Body of pancreas (tissue), 4 donors: ENCODE measurements around the gene RAB34. TPM values are rescaled to one million over a fixed set of nuclear protein-coding genes. Genes with fewer than 3 reads are reported as not detected.

Experiments
- ATAC-seq: fragments of 150-250 bp; one replicate; pipeline ENCODE4 v1.9.1; 2016
- DNase-seq, 4 donors: peaks; one replicate each; pipeline ENCODE4 v3.0.0-alpha.2; 2019
- H3K27ac ChIP-seq, 4 donors: fragments of 200-600 bp; sonication (generic); 1 replicate in 3 of 4; 2 replicates in 1 of 4; pipeline versions ENCODE4 v1.5.1 to v1.6.1; 2016 to 2019; ENCODE audit warnings: mild to moderate bottlenecking in 1 of 4, mixed read lengths in 1 of 4, moderate library complexity in 1 of 4
- H3K27me3 ChIP-seq, 2 donors: fragments of 200-600 bp; sonication (generic); one replicate each; pipeline ENCODE4 v1.6.0; 2016; ENCODE audit warnings: mild to moderate bottlenecking in 1 of 2
- H3K36me3 ChIP-seq, 2 donors: fragments of 200-600 bp; sonication (generic); replicated peaks in 1 of 2; 2 replicates each; pipeline ENCODE4 v1.5.1; 2016; ENCODE audit warnings: low read depth in 2 of 2; ENCODE audit not compliant: insufficient read depth in 1 of 2
- H3K4me1 ChIP-seq: fragments of 200-600 bp; sonication (generic); one replicate; pipeline ENCODE4 v1.6.0; 2016
- H3K4me3 ChIP-seq, 2 donors: fragments of 200-600 bp; sonication (generic); 1 replicate in 1 of 2; 2 replicates in 1 of 2; pipeline ENCODE4 v1.5.1; 2016 to 2019
- H3K9me3 ChIP-seq, 3 donors: fragments of 200-600 bp; sonication (generic); 1 replicate in 2 of 3; 2 replicates in 1 of 3; pipeline ENCODE4 v1.5.1; 2016
- POLR2A ChIP-seq, 3 donors: fragments of 450-650 bp; IDR thresholded peaks; one replicate each; pipeline ENCODE4 v1.6.1; 2016; ENCODE audit warnings: antibody characterized with exemption in 3 of 3, mild to moderate bottlenecking in 2 of 3
- WGBS, 2 donors: methylation state at CpG; one replicate each; pipeline ENCODE4 v1.1.5; 2017; 5-methylcytosine and 5-hydroxymethylcytosine counted together
- intact Hi-C: fragments of 100-400 bp; cut with DNase I; formaldehyde crosslinking; loops from one replicate; pipeline ENCODE4 v1.15.1; 2023
- total RNA-seq, 2 donors: library from RNA; depleted of rRNA; stranded (reverse); fragments of >200 nt; gene quantifications; one replicate each; pipeline ENCODE4 v1.1.0, GENCODE V29; 2016
- TF ChIP-seq, protein P1 (sequence below), 7 experiments: fragments of 450-650 bp in 4 of 7; fragments of 200-600 bp in 3 of 7; sonication (generic) in 3 of 7; IDR thresholded peaks; one replicate each; pipeline ENCODE4 v1.5.1; 2016 to 2019; ENCODE audit warnings: antibody characterized with exemption in 7 of 7

Gene RAB34
- total RNA-seq, 2 donors from 2014 or later: 18.2 to 61.3 TPM

DNA sequence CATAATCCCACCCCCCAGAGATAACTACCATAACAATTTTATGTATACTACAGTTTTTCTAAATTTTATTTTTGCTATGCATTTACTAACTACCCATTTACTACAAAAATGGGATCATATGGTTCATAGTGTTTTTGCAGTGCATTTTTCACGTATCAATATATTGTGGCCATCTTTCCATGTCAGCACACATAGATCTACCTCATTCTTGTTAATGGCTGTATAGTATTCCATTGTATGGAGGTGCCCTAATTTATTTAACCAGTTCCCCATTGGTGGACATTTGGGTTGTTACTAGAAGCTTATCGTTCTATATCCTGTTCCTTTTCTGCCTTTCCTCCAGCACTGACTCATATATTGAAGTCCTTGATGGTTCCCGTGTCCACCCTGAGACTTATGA is 28.7 kb downstream of the RAB34 start:
- ATAC-seq (no peak), DNase-seq (no peak)
- Histone ChIP-seq H3K27ac (no peak overlapping the region), H3K36me3 (peaks cover 27 to 68% of the 10 kb centered on the region in 2 donors), H3K27me3 (no peaks in the 10 kb centered on the region), H3K9me3 (no peaks in the 10 kb centered on the region), H3K4me1 (no peaks in the 10 kb centered on the region), H3K4me3 (no peak overlapping the region)
- WGBS, 2 donors: 95 to 97% methylated on average over 3 of the region's 3 CpGs
- TF ChIP-seq, protein P1, sequence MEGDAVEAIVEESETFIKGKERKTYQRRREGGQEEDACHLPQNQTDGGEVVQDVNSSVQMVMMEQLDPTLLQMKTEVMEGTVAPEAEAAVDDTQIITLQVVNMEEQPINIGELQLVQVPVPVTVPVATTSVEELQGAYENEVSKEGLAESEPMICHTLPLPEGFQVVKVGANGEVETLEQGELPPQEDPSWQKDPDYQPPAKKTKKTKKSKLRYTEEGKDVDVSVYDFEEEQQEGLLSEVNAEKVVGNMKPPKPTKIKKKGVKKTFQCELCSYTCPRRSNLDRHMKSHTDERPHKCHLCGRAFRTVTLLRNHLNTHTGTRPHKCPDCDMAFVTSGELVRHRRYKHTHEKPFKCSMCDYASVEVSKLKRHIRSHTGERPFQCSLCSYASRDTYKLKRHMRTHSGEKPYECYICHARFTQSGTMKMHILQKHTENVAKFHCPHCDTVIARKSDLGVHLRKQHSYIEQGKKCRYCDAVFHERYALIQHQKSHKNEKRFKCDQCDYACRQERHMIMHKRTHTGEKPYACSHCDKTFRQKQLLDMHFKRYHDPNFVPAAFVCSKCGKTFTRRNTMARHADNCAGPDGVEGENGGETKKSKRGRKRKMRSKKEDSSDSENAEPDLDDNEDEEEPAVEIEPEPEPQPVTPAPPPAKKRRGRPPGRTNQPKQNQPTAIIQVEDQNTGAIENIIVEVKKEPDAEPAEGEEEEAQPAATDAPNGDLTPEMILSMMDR (IDR thresholded peaks at IDR 0.05): no peak
- no peak for TF ChIP-seq POLR2A (IDR thresholded peaks at IDR 0.05)
- intact Hi-C loops: no loop called here

DNA sequence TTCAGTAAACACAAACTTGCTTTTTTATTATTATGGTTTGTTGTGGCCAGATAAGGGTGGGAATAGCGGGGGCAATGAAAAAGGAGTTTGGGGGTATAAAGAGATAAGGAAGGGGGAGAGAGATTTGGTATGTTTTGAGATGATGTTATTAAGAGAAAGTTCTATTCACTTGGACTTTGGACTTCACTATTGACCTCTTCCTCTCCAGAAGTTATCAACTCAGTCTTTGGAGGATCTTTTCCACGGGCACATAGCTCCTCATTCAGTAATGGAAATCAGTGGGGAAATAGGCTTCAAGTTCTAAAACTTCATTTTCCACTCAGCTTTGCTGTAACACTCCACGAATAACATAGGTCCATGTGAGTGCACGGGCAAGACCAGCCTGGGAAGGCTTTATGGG is 29.2 kb downstream of the RAB34 start:
- no peaks in the 10 kb centered on the region for H3K4me1 ChIP-seq
- 90 to 95% methylated on average over 4 of the region's 4 CpGs for WGBS, 2 donors
- no peak for ATAC-seq

DNA sequence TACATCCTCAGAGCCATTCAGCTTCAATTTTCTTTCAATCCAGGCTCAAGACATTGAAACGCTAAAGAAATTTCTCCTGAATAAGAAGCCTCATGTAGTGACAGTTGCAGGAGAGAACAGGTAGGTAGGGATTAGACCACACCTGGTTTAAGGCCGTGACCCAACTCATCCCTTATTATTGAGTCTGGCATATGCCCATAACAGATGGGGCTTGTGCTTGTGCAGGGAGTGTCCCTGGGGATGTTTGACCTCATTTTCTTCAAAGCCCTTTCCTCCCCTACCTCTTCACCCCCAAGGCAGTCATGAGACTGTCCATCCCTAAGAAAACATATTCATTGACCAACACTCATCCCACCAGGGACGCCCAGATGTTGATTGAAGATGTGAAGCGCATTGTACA is 31.4 kb downstream of the RAB34 start:
- H3K27ac ChIP-seq: no peak overlapping the region
- no peaks in the 10 kb centered on the region for H3K4me1 ChIP-seq
- intact Hi-C loops: no loop called here

More for the DNA sequence above, 29.2 kb downstream of the RAB34 start:
- H3K9me3 ChIP-seq: no peaks in the 10 kb centered on the region
- H3K27me3 ChIP-seq: no peaks in the 10 kb centered on the region
- no peak overlapping the region for H3K27ac ChIP-seq
- DNase-seq: no peak
- H3K4me3 ChIP-seq: no peak overlapping the region
- TF ChIP-seq, protein P1 (IDR thresholded peaks at IDR 0.05): no peak
- no peak for TF ChIP-seq POLR2A (IDR thresholded peaks at IDR 0.05)
- H3K36me3 ChIP-seq: peaks cover 27 to 63% of the 10 kb centered on the region in 2 donors
- intact Hi-C loops: no loop called here

DNA sequence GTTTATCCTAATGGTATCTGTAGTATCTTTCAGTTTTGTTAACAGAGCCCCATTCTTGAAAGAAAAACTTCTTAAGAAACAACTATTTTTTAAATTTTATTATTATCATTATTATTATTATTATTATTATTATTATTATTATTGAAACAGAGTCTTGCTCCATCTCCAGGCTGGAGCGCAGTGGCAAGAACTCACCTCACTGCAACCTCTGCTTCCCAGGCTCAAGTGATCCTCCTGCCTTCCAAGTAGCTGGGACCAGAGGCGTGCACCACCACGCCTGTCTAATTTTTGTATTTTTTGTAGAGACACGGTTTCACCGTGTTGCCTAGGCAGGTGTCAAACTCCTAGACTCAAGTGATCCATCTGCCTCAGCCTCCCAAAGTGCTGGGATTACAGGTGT is 32.3 kb downstream of the RAB34 start:
- ATAC-seq (no peak), DNase-seq (no peak)
- Histone ChIP-seq H3K27me3 (no peaks in the 10 kb centered on the region), H3K36me3 (peaks cover 36 to 80% of the 10 kb centered on the region in 2 donors), H3K4me3 (no peak overlapping the region), H3K4me1 (no peaks in the 10 kb centered on the region), H3K9me3 (no peaks in the 10 kb centered on the region), H3K27ac (no peak overlapping the region)
- TF ChIP-seq, protein P1 (IDR thresholded peaks at IDR 0.05): no peak
- TF ChIP-seq POLR2A (IDR thresholded peaks at IDR 0.05): no peak
- intact Hi-C loops: no loop called here
- 88 to 89% methylated on average over 5 of the region's 5 CpGs for WGBS, 2 donors

More for the DNA sequence above, 31.4 kb downstream of the RAB34 start:
- TF ChIP-seq, protein P1 (IDR thresholded peaks at IDR 0.05): no peak
- no peak for TF ChIP-seq POLR2A (IDR thresholded peaks at IDR 0.05)
- H3K9me3 ChIP-seq: no peaks in the 10 kb centered on the region
- ATAC-seq (no peak), DNase-seq (no peak)
- no peaks in the 10 kb centered on the region for H3K27me3 ChIP-seq
- peaks cover 42 to 82% of the 10 kb centered on the region in 2 donors for H3K36me3 ChIP-seq
- no peak overlapping the region for H3K4me3 ChIP-seq
- 81 to 86% methylated on average over 4 of the region's 4 CpGs for WGBS, 2 donors

DNA sequence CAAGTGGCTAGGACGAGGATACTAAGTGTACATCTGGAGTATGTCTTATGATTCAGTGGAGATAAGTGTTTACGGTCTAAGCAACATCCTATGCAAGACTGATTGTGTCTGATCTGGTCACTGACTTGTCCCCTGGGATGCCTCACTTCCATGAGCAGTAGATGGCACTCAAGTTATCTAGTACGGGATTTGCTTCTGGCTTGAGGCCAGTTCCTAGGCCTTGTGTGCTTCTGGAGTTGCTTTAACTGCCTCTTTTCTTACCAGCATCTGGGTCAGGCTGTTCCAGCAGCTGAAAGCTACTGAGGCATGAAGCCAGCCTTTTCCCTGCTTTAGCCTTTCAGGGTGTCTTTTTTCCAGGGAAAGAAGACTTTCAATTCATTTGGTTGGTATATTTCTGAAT is 32.7 kb downstream of the RAB34 start:
- H3K27ac ChIP-seq: no peak overlapping the region
- no peaks in the 10 kb centered on the region for H3K4me1 ChIP-seq
- H3K27me3 ChIP-seq: no peaks in the 10 kb centered on the region
- intact Hi-C loops: no loop called here
- ATAC-seq (peak; percentile 59), DNase-seq (peak; percentile 26 to 70 (median 52))
- WGBS, 2 donors: 51 to 58% methylated on average over 3 of the region's 3 CpGs
- no peak overlapping the region for H3K4me3 ChIP-seq
- H3K9me3 ChIP-seq: no peaks in the 10 kb centered on the region
- TF ChIP-seq POLR2A (IDR thresholded peaks at IDR 0.05): no peak
- TF ChIP-seq, protein P1 (IDR thresholded peaks at IDR 0.05): peak in 1 of 7 experiments; percentile 5
- peaks cover 32 to 76% of the 10 kb centered on the region in 2 donors for H3K36me3 ChIP-seq
